A549 (cell line): ENCODE data around the gene SNCAIP. TPM values are rescaled to one million over a fixed set of nuclear protein-coding genes. Genes with fewer than 3 reads are reported as not detected.
"Not testable (repeated sequence)": the region's sequence is repeated elsewhere in the genome, so short reads cannot be mapped to it uniquely, and the experiment has no call there.

Experiments
- ATAC-seq, 2 experiments: fragments of 200-7000 bp in 1 of 2; fragments of >200 bp in 1 of 2; cut with Nextera tagmentation in 1 of 2; cut with Tn5 transposase in 1 of 2; 3 replicates each; pipeline versions ENCODE4 v1.8.0 to v1.9.1; 2018 to 2020; ENCODE audit warnings: mild to moderate bottlenecking in 1 of 2, moderate library complexity in 1 of 2
- CTCF ChIA-PET: fragments of 300-600 bp; sonication (Branson Sonifier 250); formaldehyde crosslinking; extraction: SDS; loops from one replicate; lab custom pipeline; 2021; ENCODE audit warnings: antibody characterized with exemption, inconsistent platforms; lab: Yijun Ruan, JAX
- POLR2A ChIA-PET: fragments of 350-600 bp; formaldehyde crosslinking; extraction: SDS; loops from one replicate; lab custom pipeline; 2021; ENCODE audit warnings: antibody characterized with exemption, inconsistent platforms; lab: Yijun Ruan, JAX
- DNase-seq, 2 experiments: peaks; one replicate each; pipeline versions ENCODE4 v3.0.0 to v3.0.0-alpha.2; 2011 to 2016; ENCODE audit warnings: low read depth in 1 of 2, low spot score in 1 of 2
- FAIRE-seq: peaks from 2 replicates; lab custom pipeline; 2011; peaks lifted over from hg19 to GRCh38; lab: Jason Lieb, UNC
- H3K27ac ChIP-seq, 2 experiments: fragments of >200 bp; sonication (Bioruptor Twin); formaldehyde crosslinking; 3 replicates each; pipeline ENCODE4 v1.5.1; 2016 to 2017
- H3K4me1 ChIP-seq: fragments of >200 bp; sonication (Bioruptor Twin); formaldehyde crosslinking; 3 replicates; pipeline ENCODE4 v1.6.1; 2016
- H3K4me2 ChIP-seq: fragments of >200 bp; sonication (Bioruptor Twin); formaldehyde crosslinking; 3 replicates; pipeline ENCODE4 v1.6.1; 2016
- H3K4me3 ChIP-seq: fragments of >200 bp; sonication (Bioruptor Twin); formaldehyde crosslinking; 3 replicates; pipeline ENCODE4 v1.5.1; 2016
- H3K9me3 ChIP-seq: fragments of >200 bp; sonication (Bioruptor Twin); formaldehyde crosslinking; 3 replicates; pipeline ENCODE4 v1.6.1; 2016
- ATOH8 ChIP-seq: fragments of 250-450 bp; sonication (Bioruptor Pico); IDR thresholded peaks from 2 replicates; pipeline ENCODE4 v1.5.0; 2020; ENCODE audit warnings: low read depth, mild to moderate bottlenecking, moderate library complexity
- CHD2 ChIP-seq: fragments of 150-350 bp; IDR thresholded peaks from 2 replicates; pipeline ENCODE4 v1.6.1; 2014; ENCODE audit warnings: low read length; ENCODE audit not compliant: partially characterized antibody
- CHD4 ChIP-seq: fragments of 200-600 bp; sonication (generic); IDR thresholded peaks from 2 replicates; pipeline ENCODE4 v1.6.1; 2016; ENCODE audit warnings: antibody characterized with exemption, mild to moderate bottlenecking, borderline replicate concordance
- EHF ChIP-seq: fragments of 250-450 bp; sonication (Bioruptor Pico); IDR thresholded peaks from 2 replicates; pipeline ENCODE4 v1.5.0; 2020; ENCODE audit warnings: mild to moderate bottlenecking
- EHMT2 ChIP-seq: fragments of 200-600 bp; sonication (generic); IDR thresholded peaks from 2 replicates; pipeline ENCODE4 v1.6.1; 2016; ENCODE audit warnings: antibody characterized with exemption, low read depth, mild to moderate bottlenecking, moderate library complexity
- FOSL2 ChIP-seq, 2 experiments: fragments of 450-650 bp in 1 of 2; fragments of >200 bp in 1 of 2; sonication (Bioruptor Twin) in 1 of 2; formaldehyde crosslinking; IDR thresholded peaks; 2 replicates each; pipeline versions ENCODE4 v1.5.0 to v1.6.1; 2016 to 2020; ENCODE audit warnings: mild to moderate bottlenecking in 1 of 2, moderate library complexity in 1 of 2
- FOXS1 ChIP-seq: fragments of 250-450 bp; sonication (Bioruptor Pico); IDR thresholded peaks from 2 replicates; pipeline ENCODE4 v1.5.0; 2020; ENCODE audit warnings: mild to moderate bottlenecking, moderate library complexity
- JUNB ChIP-seq: fragments of >200 bp; sonication (Bioruptor Twin); formaldehyde crosslinking; IDR thresholded peaks from 2 replicates; pipeline ENCODE4 v1.6.1; 2016
- KDM1A ChIP-seq: fragments of 200-600 bp; sonication (generic); IDR thresholded peaks from 2 replicates; pipeline ENCODE4 v1.6.1; 2016; ENCODE audit warnings: low read depth, mild to moderate bottlenecking
- MAFK ChIP-seq: fragments of 450-650 bp; IDR thresholded peaks from 2 replicates; pipeline ENCODE4 v1.6.1; 2014; ENCODE audit not compliant: partially characterized antibody
- MAZ ChIP-seq: fragments of 150-350 bp; IDR thresholded peaks from 2 replicates; pipeline ENCODE4 v1.6.1; 2014; ENCODE audit warnings: antibody characterized with exemption, low read depth, low read length, borderline replicate concordance
- NFE2L2 ChIP-seq: fragments of 150-350 bp; conservative IDR thresholded peaks from 2 replicates; pipeline ENCODE4 v1.6.1; 2014; ENCODE audit warnings: low read length
- NPAS2 ChIP-seq: fragments of 250-450 bp; sonication (Bioruptor Pico); IDR thresholded peaks from 2 replicates; pipeline ENCODE4 v1.8.0; 2022; ENCODE audit warnings: mild to moderate bottlenecking, moderate library complexity, borderline replicate concordance
- NR3C1 ChIP-seq: fragments of >200 bp; sonication (Bioruptor Twin); formaldehyde crosslinking; IDR thresholded peaks from 3 replicates; pipeline ENCODE4 v1.6.1; 2017
- PHF8 ChIP-seq: fragments of 200-600 bp; sonication (generic); IDR thresholded peaks from 2 replicates; pipeline ENCODE4 v1.6.1; 2016; ENCODE audit warnings: low read depth, mild to moderate bottlenecking, antibody characterized with exemption, moderate library complexity, borderline replicate concordance
- POLR2A ChIP-seq: IDR thresholded peaks from 2 replicates; pipeline ENCODE4 v1.6.1; 2012; ENCODE audit warnings: mild to moderate bottlenecking, low read length
- POLR2AphosphoS2 ChIP-seq: conservative IDR thresholded peaks from 2 replicates; pipeline ENCODE4 v1.6.1; 2012; ENCODE audit warnings: low read length, improper control_type of control experiment, inconsistent platforms
- RARB ChIP-seq: fragments of 250-450 bp; sonication (Bioruptor Pico); IDR thresholded peaks from 2 replicates; pipeline ENCODE4 v1.8.0; 2021; ENCODE audit warnings: mild to moderate bottlenecking, moderate library complexity
- RCOR1 ChIP-seq: fragments of 150-350 bp; IDR thresholded peaks from 2 replicates; pipeline ENCODE4 v1.6.1; 2014; ENCODE audit warnings: antibody characterized with exemption, low read length, low read depth
- RFX5 ChIP-seq: fragments of 450-650 bp; IDR thresholded peaks from 2 replicates; pipeline ENCODE4 v1.7.1; 2014; ENCODE audit warnings: antibody characterized with exemption, mild to moderate bottlenecking, moderate library complexity
- TP53 ChIP-seq: fragments of 250-450 bp; sonication (Bioruptor Pico); IDR thresholded peaks from 2 replicates; pipeline ENCODE4 v1.5.0; 2021; ENCODE audit warnings: mild to moderate bottlenecking, moderate library complexity
- WGBS: methylation state at CpG from one replicate; pipeline ENCODE4 v1.1.6; 2017; ENCODE audit errors: missing lambda C conversion rate; 5-methylcytosine and 5-hydroxymethylcytosine counted together
- polyA plus RNA-seq, 4 experiments: library from polyadenylated mRNA; depleted of rRNA in 3 of 4; stranded (reverse); fragments of >200 nt; fragmentation: RNase III in 1 of 4; extraction: RNeasy Plus Mini Kit Qiagen cat#74134 plus additional on column Dnase treatment in 1 of 4; gene quantifications; 2 replicates in 3 of 4; 3 replicates in 1 of 4; pipeline ENCODE4 v1.2.3, GENCODE V29; 2011 to 2017
- TF ChIP-seq, protein P1 (sequence below): fragments of 250-450 bp; sonication (Bioruptor Pico); IDR thresholded peaks from 2 replicates; pipeline ENCODE4 v1.5.0; 2021; ENCODE audit warnings: mild to moderate bottlenecking, moderate library complexity, borderline replicate concordance
- TF ChIP-seq, protein P2 (sequence below): IDR thresholded peaks from 2 replicates; pipeline ENCODE4 v1.6.1; 2012
- TF ChIP-seq, protein P3 (sequence below): fragments of 150-350 bp; IDR thresholded peaks from 2 replicates; pipeline ENCODE4 v1.6.1; 2014; ENCODE audit warnings: low read depth, mild to moderate bottlenecking, low read length
- TF ChIP-seq, protein P4 (sequence below): IDR thresholded peaks from 2 replicates; pipeline ENCODE4 v1.6.1; 2012

The SNCAIP gene
- polyA plus RNA-seq, 2 of the 4 experiments (the other 2 are of a cell fraction): 0.03 to 0.04 TPM

DNA sequence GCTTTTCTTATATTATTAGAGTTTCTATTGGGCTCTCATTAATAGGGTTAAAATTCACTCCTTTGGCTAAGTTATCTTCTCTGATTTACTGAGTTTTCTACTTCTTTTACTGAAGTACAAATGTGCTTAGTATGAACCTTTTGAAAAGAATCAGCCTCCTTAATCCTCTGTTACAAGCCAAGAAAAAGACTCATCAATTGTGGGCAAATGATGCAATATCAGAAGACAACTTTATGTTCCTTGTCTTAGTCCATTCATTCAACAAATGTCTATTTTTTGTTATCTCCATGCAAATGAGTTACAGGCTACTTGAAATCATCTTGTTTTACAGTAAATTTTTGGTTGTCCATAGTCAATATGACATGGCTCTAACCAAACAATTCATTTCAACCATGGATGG lies 40.3 kb downstream of the SNCAIP start:
- no peaks in the 10 kb centered on the region for H3K9me3 ChIP-seq
- TF ChIP-seq, protein P1, sequence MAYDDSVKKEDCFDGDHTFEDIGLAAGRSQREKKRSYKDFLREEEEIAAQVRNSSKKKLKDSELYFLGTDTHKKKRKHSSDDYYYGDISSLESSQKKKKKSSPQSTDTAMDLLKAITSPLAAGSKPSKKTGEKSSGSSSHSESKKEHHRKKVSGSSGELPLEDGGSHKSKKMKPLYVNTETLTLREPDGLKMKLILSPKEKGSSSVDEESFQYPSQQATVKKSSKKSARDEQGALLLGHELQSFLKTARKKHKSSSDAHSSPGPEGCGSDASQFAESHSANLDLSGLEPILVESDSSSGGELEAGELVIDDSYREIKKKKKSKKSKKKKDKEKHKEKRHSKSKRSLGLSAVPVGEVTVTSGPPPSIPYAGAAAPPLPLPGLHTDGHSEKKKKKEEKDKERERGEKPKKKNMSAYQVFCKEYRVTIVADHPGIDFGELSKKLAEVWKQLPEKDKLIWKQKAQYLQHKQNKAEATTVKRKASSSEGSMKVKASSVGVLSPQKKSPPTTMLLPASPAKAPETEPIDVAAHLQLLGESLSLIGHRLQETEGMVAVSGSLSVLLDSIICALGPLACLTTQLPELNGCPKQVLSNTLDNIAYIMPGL (CRISPR knock-in tag): no peak
- no peak for TF ChIP-seq RARB (CRISPR knock-in tag)
- TF ChIP-seq CHD4: no peak
- TF ChIP-seq MAZ: no peak
- TF ChIP-seq EHF (CRISPR knock-in tag): no peak
- no peak for TF ChIP-seq KDM1A
- TF ChIP-seq JUNB: no peak
- TF ChIP-seq FOXS1: no peak
- no peak for TF ChIP-seq ATOH8

GRCh38 chr5:122353361-122353760 lies 41.3 kb downstream of the SNCAIP start:
- H3K4me3 ChIP-seq, H3K4me1 ChIP-seq, ATAC-seq, H3K27ac ChIP-seq, H3K9me3 ChIP-seq, DNase-seq, H3K4me2 ChIP-seq, FAIRE-seq, POLR2A ChIA-PET: not testable (repeated sequence)
- CTCF ChIA-PET: interaction anchor here (0.6 kb wide), 1 partner anchor 253 kb away, joined by 3 read pairs; no protein-coding TSS in a partner anchor
- 23% methylated on average over 3 of the region's 3 CpGs for WGBS

More for the DNA sequence above, 40.3 kb downstream of the SNCAIP start:
- DNase-seq: no peak
- ChIA-PET CTCF (no interaction called here), POLR2A (no interaction called here)
- no peak for ATAC-seq
- Histone ChIP-seq H3K27ac (no peak overlapping the region), H3K4me3 (no peak overlapping the region), H3K4me2 (no peak overlapping the region), H3K4me1 (no peaks in the 10 kb centered on the region)
- no peak for FAIRE-seq

GRCh38 chr5:122354293-122354692 lies 42.3 kb downstream of the SNCAIP start:
- no peaks in the 10 kb centered on the region for H3K9me3 ChIP-seq
- POLR2A ChIA-PET: no interaction called here
- ATAC-seq: no peak
- no peak for DNase-seq
- no peak overlapping the region for H3K4me2 ChIP-seq
- H3K27ac ChIP-seq: no peak overlapping the region
- no peaks in the 10 kb centered on the region for H3K4me1 ChIP-seq
- 45% methylated on average over 3 of the region's 3 CpGs for WGBS
- no peak overlapping the region for H3K4me3 ChIP-seq
- TF ChIP-seq MAFK: no peak
- TF ChIP-seq, protein P2, sequence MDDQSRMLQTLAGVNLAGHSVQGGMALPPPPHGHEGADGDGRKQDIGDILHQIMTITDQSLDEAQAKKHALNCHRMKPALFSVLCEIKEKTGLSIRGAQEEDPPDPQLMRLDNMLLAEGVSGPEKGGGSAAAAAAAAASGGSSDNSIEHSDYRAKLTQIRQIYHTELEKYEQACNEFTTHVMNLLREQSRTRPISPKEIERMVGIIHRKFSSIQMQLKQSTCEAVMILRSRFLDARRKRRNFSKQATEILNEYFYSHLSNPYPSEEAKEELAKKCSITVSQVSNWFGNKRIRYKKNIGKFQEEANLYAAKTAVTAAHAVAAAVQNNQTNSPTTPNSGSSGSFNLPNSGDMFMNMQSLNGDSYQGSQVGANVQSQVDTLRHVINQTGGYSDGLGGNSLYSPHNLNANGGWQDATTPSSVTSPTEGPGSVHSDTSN: no peak
- TF ChIP-seq RFX5: no peak
- TF ChIP-seq POLR2AphosphoS2: no peak
- TF ChIP-seq NPAS2 (CRISPR knock-in tag): no peak
- TF ChIP-seq NFE2L2: no peak
- no peak for TF ChIP-seq NR3C1
- TF ChIP-seq CHD2: no peak
- TF ChIP-seq KDM1A: no peak
- TF ChIP-seq TP53 (CRISPR knock-in tag): no peak
- TF ChIP-seq POLR2A: no peak
- no peak for TF ChIP-seq EHMT2
- TF ChIP-seq, protein P3, sequence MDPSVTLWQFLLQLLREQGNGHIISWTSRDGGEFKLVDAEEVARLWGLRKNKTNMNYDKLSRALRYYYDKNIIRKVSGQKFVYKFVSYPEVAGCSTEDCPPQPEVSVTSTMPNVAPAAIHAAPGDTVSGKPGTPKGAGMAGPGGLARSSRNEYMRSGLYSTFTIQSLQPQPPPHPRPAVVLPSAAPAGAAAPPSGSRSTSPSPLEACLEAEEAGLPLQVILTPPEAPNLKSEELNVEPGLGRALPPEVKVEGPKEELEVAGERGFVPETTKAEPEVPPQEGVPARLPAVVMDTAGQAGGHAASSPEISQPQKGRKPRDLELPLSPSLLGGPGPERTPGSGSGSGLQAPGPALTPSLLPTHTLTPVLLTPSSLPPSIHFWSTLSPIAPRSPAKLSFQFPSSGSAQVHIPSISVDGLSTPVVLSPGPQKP: no peak
- TF ChIP-seq PHF8: no peak
- no peak for TF ChIP-seq FOSL2 (IDR thresholded peaks at IDR 0.05)
- TF ChIP-seq FOSL2 (CRISPR knock-in tag; IDR thresholded peaks at IDR 0.05): no peak
- TF ChIP-seq RCOR1: no peak
- TF ChIP-seq, protein P4, sequence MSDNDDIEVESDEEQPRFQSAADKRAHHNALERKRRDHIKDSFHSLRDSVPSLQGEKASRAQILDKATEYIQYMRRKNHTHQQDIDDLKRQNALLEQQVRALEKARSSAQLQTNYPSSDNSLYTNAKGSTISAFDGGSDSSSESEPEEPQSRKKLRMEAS: no peak
- FAIRE-seq: no peak
- CTCF ChIA-PET: no interaction called here
